Dermis microvascular lymphatic vessel endothelial cell (primary cell): Measurements from ENCODE around the gene RAVER2. TPM values are rescaled to one million over a fixed set of nuclear protein-coding genes. Genes with fewer than 3 reads are reported as not detected.

ENCODE experiments used
- DNase-seq, 2 donors: peaks; one replicate each; pipeline versions ENCODE4 v3.0.0 to v3.0.0-alpha.2; 2010; ENCODE audit warnings: low read depth in 2 of 2
- total RNA-seq: library from RNA; depleted of rRNA; stranded (reverse); fragments of >200 nt; gene quantifications from 2 replicates; pipeline ENCODE4 v1.2.1, GENCODE V29; 2014

Gene RAVER2
- total RNA-seq, 1 donor from 2014 or later, result 5.6 TPM

- no peak for DNase-seq
Observed at GRCh38 chr1:64845831-64846425, 101.1 kb downstream of the RAVER2 start.

DNA sequence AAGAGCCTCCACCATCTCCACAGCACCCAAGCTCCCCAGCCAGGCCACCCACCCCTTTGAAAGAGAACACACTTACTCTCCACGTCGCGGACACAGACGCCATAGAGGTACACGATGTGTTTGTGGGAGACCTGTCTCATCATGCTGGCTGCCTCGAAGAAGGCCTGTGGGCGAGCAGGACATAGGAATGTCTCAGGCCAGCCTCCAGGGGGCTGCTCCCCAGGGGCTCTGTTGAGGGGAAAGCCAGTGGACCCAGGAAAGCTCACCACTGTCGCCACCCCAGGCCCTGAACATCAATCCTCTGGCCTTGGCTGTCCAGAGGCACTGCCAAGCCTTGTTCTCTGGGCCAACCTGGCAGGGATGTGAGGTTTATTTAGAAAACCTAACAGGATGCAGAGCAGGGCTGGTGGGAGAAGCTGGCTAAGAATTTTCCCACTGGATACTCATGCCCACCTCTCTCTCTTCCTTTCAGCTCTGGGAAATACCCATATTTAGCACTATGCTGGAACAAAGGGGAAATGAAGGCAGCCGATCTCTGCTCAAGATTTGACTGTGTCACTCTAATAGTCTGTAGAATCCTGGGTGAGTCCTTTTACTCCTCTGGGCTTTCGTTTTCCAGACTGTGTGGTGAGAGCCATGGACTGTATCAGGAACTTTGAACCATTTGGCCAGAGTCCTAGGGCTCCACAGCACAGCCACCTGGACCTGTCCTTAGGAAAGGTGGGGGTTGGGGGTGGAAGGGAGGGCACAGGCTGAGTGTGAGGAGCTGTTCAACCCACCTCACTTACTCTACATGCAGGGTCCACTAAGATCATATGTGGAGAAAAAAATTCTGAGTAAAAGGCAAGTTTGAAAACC, 101.9 kb downstream of the RAVER2 start:
- no peak for DNase-seq

DNA sequence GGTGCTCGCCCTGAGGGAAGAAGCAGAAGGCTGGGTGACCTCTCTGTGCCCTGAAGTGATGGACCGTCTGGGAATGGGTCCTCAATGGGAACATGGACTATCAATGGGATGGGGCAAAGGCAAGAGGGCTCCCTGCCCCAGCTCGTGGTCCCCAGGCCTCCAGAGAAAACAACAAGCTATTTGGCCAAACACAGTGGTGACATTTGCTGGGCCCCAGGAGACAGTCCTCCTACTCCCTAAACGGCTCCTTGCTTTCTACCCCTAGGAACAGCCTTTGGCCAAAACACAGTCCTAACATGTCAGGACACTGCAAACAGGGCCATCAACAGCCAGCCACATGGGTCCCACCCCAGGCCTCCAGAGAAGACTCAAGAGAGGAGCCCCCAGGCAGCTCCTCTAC, 102.8 kb downstream of the RAVER2 start:
- DNase-seq, result no peak

DNA sequence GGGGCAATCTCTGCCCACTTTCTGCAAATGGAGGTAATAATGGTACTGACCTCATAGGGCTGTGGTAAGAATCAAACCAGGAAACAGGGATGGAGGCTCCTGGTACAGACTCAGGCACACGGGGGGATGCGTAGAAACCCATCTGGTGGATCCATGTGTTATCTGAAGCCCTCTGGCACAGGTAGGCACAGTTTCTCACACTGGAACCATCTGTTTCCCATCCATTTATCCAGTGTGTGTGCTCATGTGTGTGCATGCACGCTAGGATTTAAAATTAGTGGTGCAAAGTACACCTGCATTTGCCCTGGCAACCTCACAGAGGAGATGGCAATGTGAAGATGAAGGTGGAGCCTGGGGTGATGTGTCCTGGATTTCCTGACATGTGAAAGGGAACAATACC, 103.3 kb downstream of the RAVER2 start:
- no peak for DNase-seq

DNA sequence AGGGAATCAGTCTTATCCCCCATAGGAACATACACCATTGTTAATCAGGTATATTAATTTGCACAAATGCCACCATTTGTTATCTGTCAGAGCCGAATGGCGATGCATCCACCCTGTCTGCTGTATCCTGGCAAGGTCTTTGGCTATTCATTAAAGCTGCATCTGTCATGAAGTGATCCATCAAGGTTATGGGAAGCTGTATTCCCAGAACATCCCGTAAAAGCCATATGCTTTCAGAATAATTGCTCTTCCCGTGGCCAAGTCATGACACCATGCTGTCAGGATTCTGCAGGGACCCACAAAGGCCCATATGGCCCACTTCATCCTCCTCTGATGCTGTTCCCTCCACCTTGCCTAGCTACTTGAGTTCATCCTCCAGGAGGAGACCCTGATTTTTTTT, 103.9 kb downstream of the RAVER2 start:
- DNase-seq, result no peak

DNA sequence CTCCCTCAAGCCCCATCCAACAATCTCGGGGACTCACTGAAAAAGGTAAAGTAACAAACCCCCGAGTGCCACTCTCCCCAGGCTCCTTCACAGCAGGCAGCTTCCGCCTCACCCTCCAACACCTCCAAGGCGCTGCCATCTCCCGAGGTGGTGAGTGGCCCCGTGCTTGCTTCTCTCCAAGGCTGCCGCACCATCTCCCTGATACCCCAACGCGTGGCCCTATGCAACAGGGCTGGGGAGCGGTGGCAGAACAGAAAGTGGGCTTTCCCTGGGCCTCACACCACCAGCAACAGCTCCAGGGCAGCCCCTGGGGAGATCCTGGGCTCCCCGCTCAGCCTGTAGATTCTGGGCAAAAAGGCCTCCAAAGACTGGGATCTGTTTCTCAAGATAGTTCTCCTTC, 105.1 kb downstream of the RAVER2 start:
- DNase-seq, result no peak

DNA sequence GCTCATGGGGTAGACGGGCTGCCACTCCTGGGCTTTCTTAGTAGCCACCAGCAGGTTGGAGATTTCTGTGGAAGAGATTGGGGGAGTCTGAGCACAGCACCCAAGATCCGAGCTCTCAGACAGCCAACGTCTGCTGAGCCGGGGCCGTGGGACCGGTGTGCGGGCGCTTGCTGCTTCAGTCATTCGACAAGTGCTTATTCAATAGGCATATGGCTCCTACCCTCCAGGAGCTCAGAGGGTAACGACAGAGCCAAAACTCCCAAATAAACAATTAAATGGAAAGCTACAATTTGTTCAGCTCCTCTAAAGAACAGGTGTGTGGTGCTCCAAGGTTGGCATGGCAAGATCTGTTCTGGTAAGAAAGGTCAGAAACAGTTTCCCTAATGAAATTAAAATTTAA, 106.0 kb downstream of the RAVER2 start:
- no peak for DNase-seq

- DNase-seq, result peak in 1 of 2 donors; percentile 55
Observed at GRCh38 chr1:64851664-64852063, 106.8 kb downstream of the RAVER2 start.

DNA sequence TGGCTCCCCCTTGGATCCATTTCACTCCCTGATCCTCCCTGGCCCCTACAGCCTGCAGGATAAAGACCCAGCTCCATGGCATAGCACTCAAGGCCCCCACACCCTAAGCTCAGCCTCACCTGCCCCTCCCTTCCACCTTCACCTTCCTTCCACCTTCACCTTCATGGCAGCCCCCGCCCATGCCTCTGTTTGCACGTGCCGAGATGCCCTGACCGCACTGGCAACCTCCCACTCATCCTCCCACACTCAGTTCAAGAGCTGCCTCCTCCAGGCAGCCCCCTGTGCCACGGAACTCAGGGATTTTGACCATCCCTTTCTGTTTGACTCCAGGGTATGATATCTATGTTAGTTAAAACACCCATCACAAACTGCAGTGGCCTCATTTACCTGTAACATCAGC, 109.8 kb downstream of the RAVER2 start:
- no peak for DNase-seq

DNA sequence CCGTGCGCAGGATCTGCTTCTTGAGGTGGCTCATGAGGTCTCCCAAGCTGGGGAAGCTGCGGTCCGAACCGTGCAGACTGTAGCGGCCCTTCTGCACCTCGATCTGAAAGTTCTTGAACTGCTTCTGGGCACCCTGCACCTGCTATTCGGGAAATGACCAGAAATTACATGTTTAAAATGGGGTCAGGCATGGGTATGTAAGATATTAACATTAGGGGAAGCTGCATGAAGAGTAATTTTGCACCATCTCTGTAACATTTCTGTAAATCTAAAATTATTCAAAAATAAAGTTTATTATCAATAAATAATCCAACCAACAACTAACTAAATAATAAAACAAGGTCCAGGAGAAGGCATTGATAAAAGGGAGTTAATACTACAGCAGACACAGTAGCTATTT, 110.7 kb downstream of the RAVER2 start:
- no peak for DNase-seq

DNA sequence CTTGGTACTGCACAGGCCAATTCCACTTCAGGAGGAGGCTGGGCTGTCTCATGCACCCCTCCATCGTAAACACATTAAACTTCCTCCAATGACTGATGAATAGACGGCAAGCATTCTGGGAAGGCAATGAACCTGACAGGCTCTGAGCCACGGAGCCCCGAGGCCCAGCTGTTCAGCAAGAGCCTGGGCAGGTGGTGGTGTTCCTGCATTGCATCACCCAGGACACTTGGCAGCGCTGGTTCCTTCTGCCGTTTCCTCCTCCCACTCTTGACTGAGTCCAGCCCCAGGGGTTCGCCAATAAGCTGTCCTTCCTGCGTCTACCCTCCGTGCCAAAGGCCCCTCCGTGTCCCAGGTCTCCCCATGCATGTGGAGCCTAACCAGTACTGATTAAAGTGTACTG, 111.7 kb downstream of the RAVER2 start:
- DNase-seq, result no peak

- no peak for DNase-seq
Observed at GRCh38 chr1:64857347-64857746, 112.5 kb downstream of the RAVER2 start.

DNA sequence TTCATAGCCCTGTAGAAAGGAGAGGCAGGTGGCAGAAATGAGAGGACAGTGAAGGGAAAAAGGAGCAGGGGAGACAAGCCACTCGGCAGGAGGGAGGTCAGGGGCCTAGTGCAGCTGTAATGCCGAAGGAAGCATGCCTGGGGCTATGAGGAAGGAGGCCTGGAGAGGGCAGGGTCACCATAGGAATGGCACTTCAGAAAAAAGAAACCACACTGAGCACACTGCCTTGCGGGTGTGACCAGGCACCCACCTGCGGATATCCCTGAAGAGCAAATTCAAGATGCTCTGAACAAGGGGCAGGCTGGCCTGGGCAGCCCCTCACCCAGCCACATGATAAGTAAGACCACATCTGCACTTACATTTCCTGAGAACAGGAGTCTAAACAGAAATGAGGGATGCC, 116.7 kb downstream of the RAVER2 start:
- no peak for DNase-seq

DNA sequence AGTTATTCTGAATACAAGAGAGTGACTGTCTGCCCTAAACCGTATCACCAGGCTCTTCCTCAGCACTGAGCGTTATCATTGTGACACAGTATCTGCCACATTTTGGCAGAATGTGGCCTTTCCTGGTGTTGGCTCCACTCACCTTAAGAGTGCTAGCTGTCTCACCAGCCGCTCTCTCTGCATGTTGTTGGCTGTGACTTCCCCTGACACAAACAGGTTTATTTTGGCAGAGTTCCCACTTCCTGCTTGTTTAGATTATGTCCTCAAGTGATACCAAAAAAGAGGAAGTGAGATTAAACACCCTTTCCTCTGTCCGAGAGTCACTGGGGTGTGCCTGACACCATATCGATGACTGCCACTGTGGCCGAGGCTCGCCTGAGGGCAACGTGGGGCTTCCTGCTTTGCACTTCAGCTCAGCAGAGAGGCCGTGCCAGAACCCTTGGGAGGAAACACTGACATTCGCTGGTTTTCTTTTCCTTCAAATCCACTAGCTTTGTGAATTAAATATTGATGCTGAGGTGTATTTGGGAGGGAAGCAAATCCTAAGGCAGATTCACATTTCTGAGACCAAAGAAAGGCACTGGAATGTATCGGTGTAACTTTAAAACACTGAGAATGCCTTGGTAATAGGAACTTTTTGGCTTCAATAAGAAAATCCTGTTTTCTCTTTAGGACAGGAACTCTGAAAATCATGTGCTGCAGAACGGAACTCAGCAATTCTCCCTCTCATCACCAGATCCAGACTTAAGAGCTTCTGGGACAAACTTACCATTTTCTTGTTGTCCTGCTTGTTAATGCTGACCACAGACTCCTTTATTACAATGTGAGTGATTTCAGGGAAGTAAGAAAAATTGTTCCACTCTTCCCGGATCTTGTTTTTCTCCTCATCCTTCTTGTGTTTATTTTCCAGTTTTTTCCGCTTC, 119.4 kb downstream of the RAVER2 start:
- peak; percentile 90 to 92 for DNase-seq

DNA sequence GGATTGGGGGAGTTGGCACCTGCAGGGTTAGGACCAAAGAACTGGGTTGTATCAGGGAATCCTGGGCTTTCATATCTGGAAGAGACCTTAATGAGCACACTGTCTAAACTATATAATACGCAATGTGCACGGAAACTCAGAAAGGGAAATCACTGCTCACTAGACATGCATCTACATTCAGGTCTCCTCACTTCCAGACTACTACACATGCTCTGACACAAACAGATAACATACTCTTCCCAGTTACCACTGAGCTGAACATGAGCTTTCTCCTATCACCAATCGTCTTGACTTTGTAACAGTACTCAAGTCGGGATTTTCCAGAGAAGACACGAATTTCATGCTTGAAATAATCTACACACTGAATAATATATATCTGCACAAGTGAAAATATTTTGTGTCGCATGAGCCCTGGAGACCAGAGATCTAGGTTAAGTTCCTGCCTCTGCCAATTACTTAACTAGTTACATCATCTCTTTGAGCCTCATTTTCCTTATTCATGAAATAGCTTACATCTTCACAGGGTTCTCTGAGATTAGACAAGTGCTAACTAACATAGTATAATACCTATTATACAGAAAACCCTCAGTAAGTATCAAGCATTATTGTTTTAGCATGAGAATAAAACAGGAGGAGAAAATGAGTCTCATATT, 120.4 kb downstream of the RAVER2 start:
- DNase-seq, result no peak

- no peak for DNase-seq
Observed at GRCh38 chr1:64866689-64867088, 121.8 kb downstream of the RAVER2 start.

DNA sequence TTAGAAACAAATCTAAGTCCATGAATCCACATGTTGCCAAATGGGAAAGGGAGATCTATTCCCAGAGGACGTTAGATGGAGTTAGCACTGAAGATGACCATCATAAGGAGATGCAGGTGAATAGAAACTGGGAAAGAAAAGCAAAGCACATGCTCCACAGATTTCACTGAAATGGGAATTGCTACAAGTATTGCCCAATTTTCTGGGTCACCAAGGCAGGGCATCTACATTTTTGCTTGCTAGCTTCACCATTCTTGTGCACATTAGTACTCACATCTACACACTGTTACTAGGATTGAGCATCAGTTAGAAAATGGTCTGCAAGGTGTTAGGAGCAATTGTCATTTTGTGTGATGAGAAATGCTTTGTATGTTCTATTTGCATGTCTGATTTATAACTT, 122.4 kb downstream of the RAVER2 start:
- no peak for DNase-seq

DNA sequence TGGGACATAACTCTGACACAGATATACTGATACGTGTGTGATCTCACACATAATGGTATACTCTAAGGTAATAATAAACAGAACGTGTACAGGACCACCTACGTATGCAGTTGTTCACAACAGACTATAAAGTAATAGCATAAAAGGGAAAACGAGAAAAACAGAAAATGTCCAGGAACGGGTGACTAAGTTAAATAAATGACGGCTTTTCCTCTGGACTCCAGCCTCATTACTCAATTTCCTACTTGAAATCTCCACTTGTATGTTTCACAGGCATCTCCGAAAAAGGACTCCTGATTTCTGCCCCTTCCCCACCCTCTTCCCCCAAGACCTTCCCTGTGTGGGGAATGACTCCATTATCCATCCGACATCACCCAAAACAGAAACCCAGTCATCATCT, 126.4 kb downstream of the RAVER2 start:
- peak; percentile 30 to 83 for DNase-seq

GRCh38 chr1:64872067-64872466, 127.2 kb downstream of the RAVER2 start:
- DNase-seq, result no peak

DNA sequence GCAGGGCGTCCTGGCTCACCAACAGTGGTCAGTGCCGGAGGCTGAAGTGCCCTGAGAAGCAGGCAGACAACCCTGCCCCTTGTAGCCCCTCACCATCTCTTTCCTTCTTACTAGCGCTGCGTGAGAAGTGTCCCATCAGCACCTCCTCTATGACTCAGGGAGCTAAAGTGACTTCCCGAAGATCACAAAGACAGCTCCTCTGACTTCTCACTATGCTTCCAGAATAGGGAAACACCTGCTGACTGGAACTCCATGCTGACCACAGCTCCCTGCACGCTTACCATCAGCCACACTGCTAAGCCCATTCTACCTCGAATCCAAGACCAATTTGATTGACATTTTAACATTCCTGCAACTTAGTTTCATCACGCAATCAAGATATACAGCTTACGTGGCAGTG, 128.7 kb downstream of the RAVER2 start:
- peak in 1 of 2 donors; percentile 56 for DNase-seq

DNA sequence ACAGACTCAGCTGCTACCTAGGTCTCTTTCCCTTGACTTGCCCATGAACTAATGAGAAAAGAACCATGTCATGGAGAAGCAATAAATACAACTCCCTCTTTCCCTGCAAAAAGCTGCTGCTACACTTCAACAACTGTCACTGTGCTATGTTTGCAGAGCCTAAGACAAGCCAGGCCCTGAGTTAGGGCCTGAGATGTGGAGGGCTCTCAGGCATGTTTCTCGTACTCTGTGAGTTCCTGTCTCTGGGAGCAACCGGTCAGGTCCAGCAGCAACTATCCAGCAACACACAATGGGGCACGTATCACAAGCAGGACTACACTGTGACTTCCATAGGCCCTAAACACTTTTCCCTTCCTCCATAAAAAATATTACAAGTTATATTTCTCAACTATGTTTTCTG, 129.8 kb downstream of the RAVER2 start:
- no peak for DNase-seq

- no peak for DNase-seq
Observed at GRCh38 chr1:64875101-64875500, 130.2 kb downstream of the RAVER2 start.
